IMR-90 (cell line): ENCODE measurements around the gene ANKRD44. TPM values are rescaled to one million over a fixed set of nuclear protein-coding genes. Genes with fewer than 3 reads are reported as not detected.

Source experiments
- ATAC-seq: fragments of 200-7000 bp; cut with Tn5 transposase; 2 replicates; pipeline ENCODE4 v1.9.1; 2020; ENCODE audit warnings: low read depth, mild to moderate bottlenecking, moderate library complexity
- BruUV-seq: library from RNA; stranded (reverse); fragments of 400-500 nt; replicated peaks from 2 replicates; lab custom pipeline; 2021; lab: Mats Ljungman, UMichigan
- CTCF ChIA-PET: fragments of 300-600 bp; formaldehyde crosslinking; extraction: SDS; loops from one replicate; lab custom pipeline; 2021; ENCODE audit warnings: antibody characterized with exemption; lab: Yijun Ruan, JAX
- POLR2A ChIA-PET: fragments of 300-600 bp; sonication (Branson Sonifier 250); formaldehyde crosslinking; loops from one replicate; lab custom pipeline; 2022; ENCODE audit warnings: antibody characterized with exemption; ENCODE audit not compliant: unreplicated experiment; lab: Charles Lee
- DNase-seq: peaks from one replicate; pipeline ENCODE4 v3.0.0; 2013
- H2AFZ ChIP-seq: replicated peaks from 2 replicates; pipeline ENCODE3; 2013; ENCODE audit warnings: low read length, mild to moderate bottlenecking; ENCODE audit not compliant: poor library complexity
- H2AK5ac ChIP-seq: 2 replicates; pipeline ENCODE4 v1.6.1; 2013; ENCODE audit warnings: low read depth, low read length, inconsistent platforms
- H2AK9ac ChIP-seq: replicated peaks from 2 replicates; pipeline ENCODE3; 2013; ENCODE audit warnings: mild to moderate bottlenecking, low read depth, low read length, moderate library complexity; ENCODE audit not compliant: poor library complexity
- H2BK120ac ChIP-seq: 2 replicates; pipeline ENCODE4 v1.6.1; 2013; ENCODE audit warnings: low read depth, low read length, inconsistent platforms
- H2BK15ac ChIP-seq: 3 replicates; pipeline ENCODE4 v1.6.1; 2013; ENCODE audit warnings: low read depth, low read length, inconsistent platforms
- H2BK20ac ChIP-seq: 2 replicates; pipeline ENCODE4 v1.6.1; 2013; ENCODE audit warnings: low read depth, mild to moderate bottlenecking, inconsistent platforms, low read length, moderate library complexity
- H2BK5ac ChIP-seq: 2 replicates; pipeline ENCODE4 v1.6.1; 2013; ENCODE audit warnings: mild to moderate bottlenecking, low read depth, low read length, inconsistent platforms; ENCODE audit not compliant: poor library complexity, severe bottlenecking
- H3K14ac ChIP-seq: replicated peaks from 2 replicates; pipeline ENCODE4 v1.6.1; 2013; ENCODE audit warnings: low read depth, low read length, inconsistent platforms
- H3K18ac ChIP-seq: 2 replicates; pipeline ENCODE4 v1.6.1; 2013; ENCODE audit warnings: low read depth, low read length, control low read depth
- H3K23ac ChIP-seq: 2 replicates; pipeline ENCODE4 v1.6.1; 2013; ENCODE audit warnings: low read depth, low read length, inconsistent platforms
- H3K27ac ChIP-seq: 2 replicates; pipeline ENCODE4 v1.5.1; 2013; ENCODE audit warnings: mild to moderate bottlenecking, control low read depth, low read length; ENCODE audit not compliant: insufficient read depth
- H3K27me3 ChIP-seq: 2 replicates; pipeline ENCODE4 v1.6.1; 2013; ENCODE audit warnings: low read length; ENCODE audit not compliant: control insufficient read depth, insufficient read depth
- H3K36me3 ChIP-seq: 2 replicates; pipeline ENCODE4 v1.6.1; 2013; ENCODE audit warnings: low read length, mixed read lengths; ENCODE audit not compliant: control insufficient read depth, insufficient read depth
- H3K4ac ChIP-seq: 2 replicates; pipeline ENCODE4 v1.6.1; 2013; ENCODE audit warnings: low read depth, low read length, inconsistent platforms
- H3K4me1 ChIP-seq: 2 replicates; pipeline ENCODE4 v1.6.1; 2013; ENCODE audit warnings: low read length, mixed read lengths; ENCODE audit not compliant: control insufficient read depth, insufficient read depth
- H3K4me2 ChIP-seq: 2 replicates; pipeline ENCODE4 v1.6.1; 2013; ENCODE audit warnings: low read depth, mild to moderate bottlenecking, control low read depth, low read length, moderate library complexity
- H3K4me3 ChIP-seq: 2 replicates; pipeline ENCODE4 v1.5.1; 2013; ENCODE audit warnings: low read depth, mild to moderate bottlenecking, control low read depth, low read length, moderate library complexity; ENCODE audit not compliant: insufficient read depth
- H3K56ac ChIP-seq: 2 replicates; pipeline ENCODE4 v1.6.1; 2013; ENCODE audit warnings: low read length, inconsistent platforms; ENCODE audit not compliant: insufficient read depth; ENCODE audit errors: extremely low read depth
- H3K79me1 ChIP-seq, 2 experiments: 2 replicates each; pipeline ENCODE4 v1.6.1; 2013; ENCODE audit warnings: low read length in 2 of 2, inconsistent platforms in 1 of 2, low read depth in 1 of 2
- H3K9ac ChIP-seq: 2 replicates; pipeline ENCODE4 v1.6.1; 2013; ENCODE audit warnings: low read depth, low read length, control low read depth
- H3K9me1 ChIP-seq: 2 replicates; pipeline ENCODE4 v1.6.1; 2013; ENCODE audit warnings: low read length, inconsistent platforms; ENCODE audit not compliant: insufficient read depth
- H3K9me3 ChIP-seq: 2 replicates; pipeline ENCODE4 v1.6.1; 2013; ENCODE audit warnings: low read length; ENCODE audit not compliant: control insufficient read depth, insufficient read depth
- H4K20me1 ChIP-seq: 2 replicates; pipeline ENCODE4 v1.6.1; 2013; ENCODE audit warnings: low read length, inconsistent platforms; ENCODE audit not compliant: insufficient read depth
- H4K5ac ChIP-seq: 2 replicates; pipeline ENCODE4 v1.6.1; 2013; ENCODE audit warnings: mild to moderate bottlenecking, low read depth, low read length, control low read depth
- H4K8ac ChIP-seq, 2 experiments: 2 replicates each; pipeline ENCODE4 v1.6.1; 2013; ENCODE audit warnings: low read depth in 2 of 2, low read length in 2 of 2, control low read depth in 1 of 2, inconsistent platforms in 1 of 2
- H4K91ac ChIP-seq: 2 replicates; pipeline ENCODE4 v1.6.1; 2013; ENCODE audit warnings: low read depth, low read length, inconsistent platforms; ENCODE audit not compliant: insufficient read depth
- BHLHE40 ChIP-seq: fragments of 150-350 bp; IDR thresholded peaks from 2 replicates; pipeline ENCODE4 v1.6.1; 2016; ENCODE audit warnings: mild to moderate bottlenecking, low read depth, low read length
- CEBPB ChIP-seq: IDR thresholded peaks from 2 replicates; pipeline ENCODE4 v1.6.1; 2012; ENCODE audit warnings: low read depth, low read length, improper control_type of control experiment
- CHD1 ChIP-seq: IDR thresholded peaks from 2 replicates; pipeline ENCODE4 v1.6.1; 2012; ENCODE audit warnings: low read depth, low read length, improper control_type of control experiment
- ELK1 ChIP-seq: fragments of 150-350 bp; IDR thresholded peaks from 2 replicates; pipeline ENCODE4 v1.6.1; 2016; ENCODE audit warnings: low read depth, mild to moderate bottlenecking, low read length, moderate library complexity, borderline replicate concordance
- FOS ChIP-seq: fragments of 150-350 bp; IDR thresholded peaks from 2 replicates; pipeline ENCODE4 v1.6.1; 2016; ENCODE audit warnings: low read depth, low read length
- MAFK ChIP-seq: IDR thresholded peaks from 2 replicates; pipeline ENCODE4 v1.6.1; 2012; ENCODE audit warnings: low read depth, low read length, improper control_type of control experiment
- MAZ ChIP-seq: IDR thresholded peaks from 2 replicates; pipeline ENCODE4 v1.6.1; 2012; ENCODE audit warnings: low read depth, mild to moderate bottlenecking, low read length, improper control_type of control experiment, moderate library complexity, borderline replicate concordance
- POLR2A ChIP-seq: IDR thresholded peaks from 2 replicates; pipeline ENCODE4 v1.6.1; 2012; ENCODE audit warnings: mild to moderate bottlenecking, low read depth, low read length
- RAD21 ChIP-seq: IDR thresholded peaks from 2 replicates; pipeline ENCODE4 v1.6.1; 2012; ENCODE audit warnings: low read length, improper control_type of control experiment
- RCOR1 ChIP-seq: IDR thresholded peaks from 2 replicates; pipeline ENCODE4 v1.6.1; 2012; ENCODE audit warnings: mild to moderate bottlenecking, low read length, improper control_type of control experiment; ENCODE audit not compliant: insufficient replicate concordance
- RFX5 ChIP-seq: IDR thresholded peaks from 2 replicates; pipeline ENCODE4 v1.8.0; 2012; ENCODE audit warnings: low read depth, mild to moderate bottlenecking, low read length, moderate library complexity
- WGBS, 2 experiments: methylation state at CpG; one replicate each; pipeline versions ENCODE4 v1.1.5 to v1.1.7; 2013; ENCODE audit warnings: missing lambda C conversion rate in 2 of 2; ENCODE audit not compliant: insufficient read length in 1 of 2; ENCODE audit errors: extremely low coverage in 2 of 2; 5-methylcytosine and 5-hydroxymethylcytosine counted together
- dilution Hi-C: fragments of 300-500 bp; cut with HindIII; formaldehyde crosslinking; loops from one replicate; pipeline ENCODE4 v1.14.3; 2018; ENCODE audit warnings: low sequenced_read_pairs; ENCODE audit not compliant: unreplicated experiment
- in situ Hi-C: fragments of 300-500 bp; cut with MboI; formaldehyde crosslinking; loops from 3 replicates; pipeline ENCODE4 v1.14.3; 2019; ENCODE audit warnings: low sequenced_read_pairs, inconsistent platforms, mixed read lengths
- intact Hi-C: fragments of 100-400 bp; cut with micrococcal nuclease; formaldehyde crosslinking; loops from 2 replicates; pipeline ENCODE4 v1.10.0; 2022
- polyA plus RNA-seq, 3 experiments: library from polyadenylated mRNA; depleted of rRNA; stranded (reverse); fragments of >200 nt; gene quantifications; 2 replicates each; pipeline ENCODE4 v1.2.3, GENCODE V29; 2012; ENCODE audit warnings: low replicate concordance in 1 of 3
- total RNA-seq: library from RNA; depleted of rRNA; stranded (reverse); fragments of >200 nt; gene quantifications from 2 replicates; pipeline ENCODE4 v1.2.3, GENCODE V29; 2012
- TF ChIP-seq, protein P1 (sequence below): conservative IDR thresholded peaks from 2 replicates; pipeline ENCODE4 v1.5.1; 2012; ENCODE audit warnings: mild to moderate bottlenecking, low read depth, low read length, improper control_type of control experiment

Gene ANKRD44
- total and polyA plus RNA-seq, 2 of the 4 experiments (the other 2 are of a cell fraction), result 5.2 to 15.6 TPM

DNA sequence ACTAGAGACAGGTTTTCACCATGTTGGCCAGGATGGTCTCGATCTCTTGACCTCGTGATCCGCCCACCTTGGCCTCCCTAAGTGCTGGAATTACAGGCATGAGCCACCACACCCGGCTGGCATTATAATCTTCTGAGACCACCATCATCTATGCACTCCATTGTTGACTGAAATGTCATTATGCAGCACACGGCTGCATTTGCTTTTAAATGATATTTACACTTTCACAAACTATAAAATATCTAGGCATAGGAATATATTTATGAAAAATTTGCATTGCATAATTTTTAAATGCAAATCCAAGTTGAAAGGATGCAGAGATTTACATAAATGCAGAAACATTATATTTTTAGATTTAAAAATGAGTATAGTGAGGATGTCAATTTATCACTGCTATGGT lies 30.0 kb upstream of the ANKRD44 start:
- no peak overlapping the region for H3K9ac ChIP-seq
- no peak overlapping the region for H2BK15ac ChIP-seq
- ChIA-PET CTCF (no interaction called here), POLR2A (no interaction called here)
- in situ Hi-C loops (no loop called here), dilution Hi-C loops (no loop called here), intact Hi-C loops (no loop called here)
- H3K9me3 ChIP-seq, result no peaks in the 10 kb centered on the region
- no peak overlapping the region for H2AK5ac ChIP-seq
- no peaks in the 10 kb centered on the region for H4K20me1 ChIP-seq
- no peak overlapping the region for H2AK9ac ChIP-seq
- ATAC-seq (no peak), DNase-seq (no peak)
- H2AFZ ChIP-seq, result no peak overlapping the region
- no peak overlapping the region for H2BK120ac ChIP-seq
- H3K4me3 ChIP-seq, result no peak overlapping the region
- no peak overlapping the region for H4K5ac ChIP-seq
- no peak overlapping the region for H3K18ac ChIP-seq
- no peak overlapping the region for H4K8ac ChIP-seq
- WGBS, 2 experiments, result 67% methylated on average over 1 of the region's 5 CpGs; no CpG with 5 or more reads in 1 of the 2 experiments
- BruUV-seq, result no TSS peak
- no peak overlapping the region for H3K4me2 ChIP-seq
- H3K36me3 ChIP-seq, result no peaks in the 10 kb centered on the region
- H3K23ac ChIP-seq, result no peak overlapping the region
- H3K79me1 ChIP-seq, result no peaks in the 10 kb centered on the region
- no peaks in the 10 kb centered on the region for H3K4me1 ChIP-seq
- H2BK5ac ChIP-seq, result no peak overlapping the region
- no peak overlapping the region for H2BK20ac ChIP-seq
- H3K14ac ChIP-seq, result no peak overlapping the region
- no peak overlapping the region for H3K27ac ChIP-seq
- H4K91ac ChIP-seq, result no peak overlapping the region
- H3K9me1 ChIP-seq, result no peaks in the 10 kb centered on the region
- H3K56ac ChIP-seq, result no peak overlapping the region
- no peak overlapping the region for H3K4ac ChIP-seq
- no peaks in the 10 kb centered on the region for H3K27me3 ChIP-seq
- TF ChIP-seq ELK1, result no peak
- no peak for TF ChIP-seq POLR2A
- TF ChIP-seq BHLHE40, result no peak
- TF ChIP-seq, protein P1, sequence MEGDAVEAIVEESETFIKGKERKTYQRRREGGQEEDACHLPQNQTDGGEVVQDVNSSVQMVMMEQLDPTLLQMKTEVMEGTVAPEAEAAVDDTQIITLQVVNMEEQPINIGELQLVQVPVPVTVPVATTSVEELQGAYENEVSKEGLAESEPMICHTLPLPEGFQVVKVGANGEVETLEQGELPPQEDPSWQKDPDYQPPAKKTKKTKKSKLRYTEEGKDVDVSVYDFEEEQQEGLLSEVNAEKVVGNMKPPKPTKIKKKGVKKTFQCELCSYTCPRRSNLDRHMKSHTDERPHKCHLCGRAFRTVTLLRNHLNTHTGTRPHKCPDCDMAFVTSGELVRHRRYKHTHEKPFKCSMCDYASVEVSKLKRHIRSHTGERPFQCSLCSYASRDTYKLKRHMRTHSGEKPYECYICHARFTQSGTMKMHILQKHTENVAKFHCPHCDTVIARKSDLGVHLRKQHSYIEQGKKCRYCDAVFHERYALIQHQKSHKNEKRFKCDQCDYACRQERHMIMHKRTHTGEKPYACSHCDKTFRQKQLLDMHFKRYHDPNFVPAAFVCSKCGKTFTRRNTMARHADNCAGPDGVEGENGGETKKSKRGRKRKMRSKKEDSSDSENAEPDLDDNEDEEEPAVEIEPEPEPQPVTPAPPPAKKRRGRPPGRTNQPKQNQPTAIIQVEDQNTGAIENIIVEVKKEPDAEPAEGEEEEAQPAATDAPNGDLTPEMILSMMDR, result no peak
- no peak for TF ChIP-seq MAFK
- TF ChIP-seq CHD1, result no peak
- TF ChIP-seq RFX5, result no peak
- no peak for TF ChIP-seq FOS
- TF ChIP-seq MAZ, result no peak
- no peak for TF ChIP-seq CEBPB
- no peak for TF ChIP-seq RCOR1
- no peak for TF ChIP-seq RAD21
